Epithelial cell of esophagus (primary cell): ENCODE measurements around the gene HIPK2.

Experiments used
- DNase-seq: peaks from one replicate; pipeline ENCODE4 v3.0.0; 2010; ENCODE audit warnings: low read depth
- H3K4me3 ChIP-seq: 2 replicates; pipeline ENCODE4 v1.5.1; 2011; ENCODE audit warnings: mild to moderate bottlenecking, low read length, control low read depth
- TF ChIP-seq, protein P1 (sequence below): IDR thresholded peaks from 2 replicates; pipeline ENCODE4 v1.5.1; 2011; ENCODE audit warnings: low read depth, mild to moderate bottlenecking, low read length, control low read depth, inconsistent platforms; ENCODE audit not compliant: insufficient read depth; ENCODE audit errors: missing control alignments

HIPK2 gene

DNA sequence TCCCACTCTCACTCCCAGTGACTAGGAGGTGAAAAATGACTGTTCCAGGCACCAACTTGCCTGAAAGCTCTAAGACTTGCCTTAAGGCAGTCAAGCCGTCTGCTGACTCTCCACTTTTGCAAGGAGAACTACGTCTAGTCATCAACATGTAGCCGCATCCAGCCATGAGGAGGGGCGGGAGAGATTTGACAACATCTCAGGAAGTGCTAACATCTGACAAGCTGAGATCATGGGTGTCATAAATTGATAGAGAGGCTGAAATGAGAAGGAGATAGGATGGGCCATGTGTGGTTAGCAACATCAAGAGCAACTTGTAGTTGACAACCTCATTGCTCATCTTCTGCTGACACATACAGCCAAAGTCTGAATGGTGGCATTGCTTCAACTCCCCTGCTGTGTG, 42.3 kb upstream of the HIPK2 start:
- no peak overlapping the region for H3K4me3 ChIP-seq
- peak; percentile 97 for DNase-seq
- TF ChIP-seq, protein P1, sequence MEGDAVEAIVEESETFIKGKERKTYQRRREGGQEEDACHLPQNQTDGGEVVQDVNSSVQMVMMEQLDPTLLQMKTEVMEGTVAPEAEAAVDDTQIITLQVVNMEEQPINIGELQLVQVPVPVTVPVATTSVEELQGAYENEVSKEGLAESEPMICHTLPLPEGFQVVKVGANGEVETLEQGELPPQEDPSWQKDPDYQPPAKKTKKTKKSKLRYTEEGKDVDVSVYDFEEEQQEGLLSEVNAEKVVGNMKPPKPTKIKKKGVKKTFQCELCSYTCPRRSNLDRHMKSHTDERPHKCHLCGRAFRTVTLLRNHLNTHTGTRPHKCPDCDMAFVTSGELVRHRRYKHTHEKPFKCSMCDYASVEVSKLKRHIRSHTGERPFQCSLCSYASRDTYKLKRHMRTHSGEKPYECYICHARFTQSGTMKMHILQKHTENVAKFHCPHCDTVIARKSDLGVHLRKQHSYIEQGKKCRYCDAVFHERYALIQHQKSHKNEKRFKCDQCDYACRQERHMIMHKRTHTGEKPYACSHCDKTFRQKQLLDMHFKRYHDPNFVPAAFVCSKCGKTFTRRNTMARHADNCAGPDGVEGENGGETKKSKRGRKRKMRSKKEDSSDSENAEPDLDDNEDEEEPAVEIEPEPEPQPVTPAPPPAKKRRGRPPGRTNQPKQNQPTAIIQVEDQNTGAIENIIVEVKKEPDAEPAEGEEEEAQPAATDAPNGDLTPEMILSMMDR: no peak

DNA sequence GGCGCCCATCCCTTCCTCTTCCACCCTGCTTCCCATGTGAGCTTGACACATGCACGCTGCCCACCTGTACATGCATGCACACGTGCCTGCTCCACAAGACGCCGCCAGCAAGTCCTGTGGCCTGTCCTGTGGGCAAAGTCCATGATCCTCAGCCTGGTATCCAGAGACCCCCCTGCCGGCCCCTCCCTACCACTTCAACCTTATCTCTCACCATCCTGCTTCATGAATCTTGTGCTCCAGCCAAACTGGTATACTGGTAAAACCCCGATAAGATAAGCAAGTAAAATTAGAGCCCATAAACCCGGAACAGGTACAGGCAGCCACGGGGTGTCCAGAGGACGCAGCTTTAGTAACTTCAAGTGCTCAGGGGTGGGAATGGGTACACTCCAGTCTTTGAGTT, 39.5 kb upstream of the HIPK2 start:
- H3K4me3 ChIP-seq: no peak overlapping the region
- no peak for DNase-seq
- TF ChIP-seq, protein P1: no peak

DNA sequence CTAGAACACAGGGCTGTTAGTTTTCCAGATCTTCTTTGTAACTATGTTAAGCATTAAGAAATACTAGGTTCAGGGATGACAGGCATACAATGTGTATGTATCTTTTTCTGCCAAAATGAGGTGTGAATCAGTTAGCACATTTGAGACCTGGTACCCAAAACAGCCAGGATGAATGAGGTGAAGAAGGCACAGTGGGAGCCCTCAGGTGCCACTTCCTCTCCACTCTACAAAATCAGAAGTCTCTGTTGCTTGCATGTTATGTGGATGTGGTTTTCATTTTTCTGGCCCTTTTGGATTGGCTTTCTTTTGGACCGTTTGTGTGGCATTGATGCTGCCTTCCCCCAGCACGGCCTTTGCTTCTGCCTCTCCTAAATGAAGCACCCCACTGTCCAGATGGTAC, 35.9 kb upstream of the HIPK2 start:
- TF ChIP-seq, protein P1: no peak
- H3K4me3 ChIP-seq: no peak overlapping the region
- no peak for DNase-seq

DNA sequence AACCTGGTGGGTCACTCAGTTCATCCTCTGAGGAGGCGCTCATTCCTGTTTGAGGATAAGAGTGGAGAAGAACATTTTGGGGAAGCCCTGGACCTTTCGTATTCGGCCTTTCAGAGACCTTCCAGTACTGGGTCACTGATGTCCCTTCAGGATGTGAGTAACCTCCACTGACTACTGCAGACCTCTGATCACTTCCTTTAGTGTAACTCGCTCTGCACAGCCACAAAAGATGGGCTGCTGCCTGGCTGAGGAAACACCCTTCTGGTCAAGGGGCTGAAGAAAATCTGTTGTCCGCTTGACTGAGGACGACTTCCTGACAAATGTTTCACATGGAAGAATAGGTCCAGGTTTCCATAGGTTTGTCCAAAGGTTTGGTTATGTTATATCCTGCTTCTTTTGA, 35.4 kb upstream of the HIPK2 start:
- no peak overlapping the region for H3K4me3 ChIP-seq
- DNase-seq: no peak
- TF ChIP-seq, protein P1: no peak

DNA sequence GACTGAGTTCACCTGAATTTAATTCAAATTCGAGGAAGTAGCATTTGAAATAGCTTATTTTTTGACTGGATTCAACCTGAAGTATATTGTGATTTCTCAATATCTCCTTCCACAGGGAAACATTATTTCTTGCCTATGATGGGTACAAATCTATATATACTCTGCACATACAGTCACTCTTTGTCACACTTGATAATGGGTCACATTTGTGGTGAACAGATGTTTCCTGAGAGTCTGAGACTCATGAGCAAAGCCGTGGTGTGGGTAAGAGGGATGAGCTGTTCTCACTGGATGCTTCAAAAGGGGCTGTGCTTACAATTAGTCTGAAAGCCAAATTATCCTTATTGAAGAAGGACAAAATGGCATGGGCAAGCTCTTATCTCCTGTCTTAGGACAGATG, 33.3 kb upstream of the HIPK2 start:
- H3K4me3 ChIP-seq: no peak overlapping the region
- TF ChIP-seq, protein P1: no peak
- DNase-seq: no peak

DNA sequence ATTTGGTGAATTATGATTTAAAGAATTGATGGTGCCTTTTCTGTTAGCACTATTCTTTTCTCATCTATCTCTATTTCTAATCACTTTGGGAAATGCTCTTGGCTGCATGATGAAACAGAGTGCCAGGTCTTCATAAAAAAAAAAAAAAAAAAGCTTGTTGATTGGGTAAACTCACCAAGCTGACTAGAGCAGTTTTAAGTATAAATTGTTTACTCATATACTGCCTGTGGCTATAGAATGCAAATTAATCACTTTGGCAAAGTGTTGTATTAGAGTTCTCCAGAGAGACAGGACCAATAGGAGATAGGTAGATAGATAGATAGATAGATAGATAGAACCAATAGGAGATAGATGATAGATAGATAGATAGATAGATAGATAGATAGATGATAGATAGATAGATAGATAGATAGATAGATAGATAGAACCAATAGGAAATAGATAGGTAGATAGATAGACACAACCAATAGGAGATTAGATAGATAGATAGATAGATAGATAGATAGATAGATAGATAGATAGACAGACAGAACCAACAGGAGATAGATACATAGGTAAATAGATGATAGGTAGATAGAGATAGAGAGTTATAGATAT, 31.1 kb upstream of the HIPK2 start:
- TF ChIP-seq, protein P1: no peak
- DNase-seq: peak; percentile 70
- H3K4me3 ChIP-seq: no peak overlapping the region

DNA sequence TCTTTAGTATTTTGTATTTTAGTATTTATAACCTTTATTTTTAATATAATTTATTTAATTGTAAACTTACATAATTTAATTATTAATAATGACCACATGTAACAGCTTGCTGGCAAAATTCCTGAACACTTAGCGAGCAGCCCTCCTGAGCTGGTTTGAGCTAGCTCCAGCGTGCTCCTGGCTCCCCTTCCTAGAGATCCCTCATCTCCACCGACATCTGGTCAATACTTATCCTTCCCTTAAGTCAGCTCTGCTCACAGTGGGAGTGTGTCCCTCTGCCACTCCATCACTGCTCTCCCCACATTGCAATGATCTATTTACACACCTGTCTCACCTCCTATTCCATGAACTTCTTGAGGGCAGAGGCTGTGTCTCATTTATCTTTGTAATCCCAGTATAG, 30.6 kb upstream of the HIPK2 start:
- peak; percentile 73 for DNase-seq
- TF ChIP-seq, protein P1: no peak
- H3K4me3 ChIP-seq: no peak overlapping the region
